Mesenchymal stem cell (in vitro differentiated cells and primary cell): ENCODE data around the gene PARM1.

Source experiments
- DNase-seq: peaks from one replicate; pipeline ENCODE4 v3.0.0-alpha.2; 2013
- H2AFZ ChIP-seq: one replicate; pipeline ENCODE4 v1.6.1; 2013; ENCODE audit warnings: low read depth, mild to moderate bottlenecking, control low read depth, inconsistent platforms, low read length, moderate library complexity
- H2AK5ac ChIP-seq: 2 replicates; pipeline ENCODE4 v1.6.1; 2013; ENCODE audit warnings: low read length, moderate library complexity, mild to moderate bottlenecking, inconsistent platforms; ENCODE audit not compliant: severe bottlenecking
- H2BK120ac ChIP-seq: one replicate; pipeline ENCODE4 v1.6.1; 2013; ENCODE audit warnings: low read depth, mild to moderate bottlenecking, inconsistent platforms, low read length, moderate library complexity
- H2BK12ac ChIP-seq, 2 experiments: one replicate each; pipeline ENCODE4 v1.6.1; 2013; ENCODE audit warnings: inconsistent platforms in 2 of 2, low read length in 2 of 2, mild to moderate bottlenecking in 2 of 2, moderate library complexity in 2 of 2, control low read depth in 1 of 2
- H2BK15ac ChIP-seq: one replicate; pipeline ENCODE4 v1.6.1; 2013; ENCODE audit warnings: mild to moderate bottlenecking, low read depth, inconsistent platforms; ENCODE audit not compliant: poor library complexity, severe bottlenecking
- H2BK5ac ChIP-seq: 2 replicates; pipeline ENCODE4 v1.6.1; 2013; ENCODE audit warnings: low read depth, mild to moderate bottlenecking, low read length, control low read depth, inconsistent platforms; ENCODE audit not compliant: poor library complexity, severe bottlenecking
- H3K14ac ChIP-seq, 2 experiments: one replicate each; pipeline ENCODE4 v1.6.1; 2013; ENCODE audit warnings: inconsistent platforms in 2 of 2, low read length in 2 of 2, control low read depth in 1 of 2, mild to moderate bottlenecking in 1 of 2, moderate library complexity in 1 of 2
- H3K18ac ChIP-seq, 2 experiments: one replicate each; pipeline ENCODE4 v1.6.1; 2013; ENCODE audit warnings: inconsistent platforms in 2 of 2, low read length in 2 of 2, control low read depth in 1 of 2, low read depth in 1 of 2, mild to moderate bottlenecking in 1 of 2
- H3K23ac ChIP-seq, 2 experiments: one replicate each; pipeline ENCODE4 v1.6.1; 2013; ENCODE audit warnings: inconsistent platforms in 2 of 2, low read length in 2 of 2, mild to moderate bottlenecking in 2 of 2, moderate library complexity in 2 of 2, control low read depth in 1 of 2
- H3K27ac ChIP-seq: 2 replicates; pipeline ENCODE4 v1.5.1; 2013; ENCODE audit warnings: mild to moderate bottlenecking, moderate library complexity, low read length, control low read depth, inconsistent platforms; ENCODE audit not compliant: poor library complexity, severe bottlenecking
- H3K27me3 ChIP-seq, 2 experiments: 2 replicates each; pipeline versions ENCODE4 v1.6.1 to v1.7.0; 2013; ENCODE audit warnings: low read length in 2 of 2, mild to moderate bottlenecking in 2 of 2, moderate library complexity in 2 of 2, control low read depth in 1 of 2, inconsistent platforms in 1 of 2; ENCODE audit not compliant: control insufficient read depth in 1 of 2, insufficient read depth in 1 of 2
- H3K36me3 ChIP-seq, 2 experiments: 2 replicates each; pipeline versions ENCODE4 v1.6.1 to v1.7.0; 2013; ENCODE audit warnings: low read length in 2 of 2, control low read depth in 1 of 2, inconsistent platforms in 1 of 2, low read depth in 1 of 2, mild to moderate bottlenecking in 1 of 2; ENCODE audit not compliant: insufficient read depth in 2 of 2, control insufficient read depth in 1 of 2
- H3K4ac ChIP-seq, 2 experiments: one replicate each; pipeline ENCODE4 v1.6.1; 2013; ENCODE audit warnings: inconsistent platforms in 2 of 2, low read length in 2 of 2, mild to moderate bottlenecking in 2 of 2, moderate library complexity in 2 of 2, control low read depth in 1 of 2, low read depth in 1 of 2
- H3K4me1 ChIP-seq: 2 replicates; pipeline ENCODE4 v1.6.1; 2013; ENCODE audit warnings: low read depth, low read length, control low read depth; ENCODE audit not compliant: control insufficient read depth, insufficient read depth
- H3K4me2 ChIP-seq: 2 replicates; pipeline ENCODE4 v1.6.1; 2013; ENCODE audit warnings: low read length, mild to moderate bottlenecking, inconsistent platforms; ENCODE audit not compliant: poor library complexity, severe bottlenecking
- H3K4me3 ChIP-seq, 2 experiments: 2 replicates each; pipeline versions ENCODE4 v1.5.1 to v1.7.0; 2013; ENCODE audit warnings: low read length in 2 of 2, mild to moderate bottlenecking in 2 of 2, control low read depth in 1 of 2, low read depth in 1 of 2; ENCODE audit not compliant: insufficient read depth in 1 of 2
- H3K79me1 ChIP-seq: replicated peaks from 2 replicates; pipeline ENCODE4 v1.6.1; 2013; ENCODE audit warnings: mild to moderate bottlenecking, control low read depth, low read length, inconsistent platforms; ENCODE audit not compliant: poor library complexity, severe bottlenecking
- H3K9ac ChIP-seq: 2 replicates; pipeline ENCODE4 v1.7.0; 2013; ENCODE audit warnings: mild to moderate bottlenecking, low read length, moderate library complexity
- H3K9me3 ChIP-seq: 2 replicates; pipeline ENCODE4 v1.7.0; 2013; ENCODE audit warnings: mild to moderate bottlenecking, low read length; ENCODE audit not compliant: control insufficient read depth
- H4K8ac ChIP-seq: one replicate; pipeline ENCODE4 v1.6.1; 2013; ENCODE audit warnings: inconsistent platforms, mild to moderate bottlenecking, low read length, moderate library complexity
- H4K91ac ChIP-seq: one replicate; pipeline ENCODE4 v1.6.1; 2013; ENCODE audit warnings: mild to moderate bottlenecking, low read length, inconsistent platforms
- WGBS: methylation state at CpG from one replicate; pipeline ENCODE4 v1.1.7; 2013; ENCODE audit warnings: mixed read lengths; 5-methylcytosine and 5-hydroxymethylcytosine counted together

The PARM1 gene

DNA sequence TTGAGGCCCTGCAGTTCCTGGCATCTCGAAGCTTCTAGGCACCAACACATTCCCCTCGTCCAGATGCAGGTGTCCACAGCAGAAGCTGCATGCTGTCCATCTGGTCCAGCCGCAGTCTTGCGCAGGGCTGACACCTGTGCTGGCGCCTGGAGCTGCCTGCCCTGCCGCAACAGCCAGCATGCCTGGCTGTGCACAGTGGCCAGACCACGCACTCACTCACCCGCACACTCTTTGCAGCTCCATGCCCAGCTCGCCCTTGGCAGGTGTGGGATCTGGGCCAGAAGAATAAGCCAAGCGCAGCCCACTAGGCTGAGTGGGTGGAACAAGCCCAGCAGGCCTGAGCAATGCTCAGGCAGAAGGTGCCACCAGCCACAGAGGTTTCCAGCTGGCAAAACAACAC is 125.6 kb downstream of the PARM1 start:
- no peak for DNase-seq
- H3K4me2 ChIP-seq: no peak overlapping the region
- no peaks in the 10 kb centered on the region for H3K36me3 ChIP-seq
- no peaks in the 10 kb centered on the region for H3K9me3 ChIP-seq
- H2AFZ ChIP-seq: no peak overlapping the region
- no peak overlapping the region for H3K23ac ChIP-seq
- WGBS: 93% methylated on average over 10 of the region's 10 CpGs
- H2AK5ac ChIP-seq: no peak overlapping the region
- H3K27me3 ChIP-seq: no peaks in the 10 kb centered on the region
- no peak overlapping the region for H2BK5ac ChIP-seq
- no peak overlapping the region for H3K4me3 ChIP-seq
- no peak overlapping the region for H2BK12ac ChIP-seq
- no peak overlapping the region for H3K27ac ChIP-seq
- H4K8ac ChIP-seq: no peak overlapping the region
- no peaks in the 10 kb centered on the region for H3K79me1 ChIP-seq
- no peak overlapping the region for H2BK15ac ChIP-seq
- H3K9ac ChIP-seq: no peak overlapping the region
- peak overlapping the region; percentile 27 for H4K91ac ChIP-seq
- H3K14ac ChIP-seq: peak overlapping the region in 1 of 2 experiments; percentile 44
- H3K18ac ChIP-seq: no peak overlapping the region
- H3K4ac ChIP-seq: no peak overlapping the region
- no peak overlapping the region for H2BK120ac ChIP-seq
- H3K4me1 ChIP-seq: no peaks in the 10 kb centered on the region

DNA sequence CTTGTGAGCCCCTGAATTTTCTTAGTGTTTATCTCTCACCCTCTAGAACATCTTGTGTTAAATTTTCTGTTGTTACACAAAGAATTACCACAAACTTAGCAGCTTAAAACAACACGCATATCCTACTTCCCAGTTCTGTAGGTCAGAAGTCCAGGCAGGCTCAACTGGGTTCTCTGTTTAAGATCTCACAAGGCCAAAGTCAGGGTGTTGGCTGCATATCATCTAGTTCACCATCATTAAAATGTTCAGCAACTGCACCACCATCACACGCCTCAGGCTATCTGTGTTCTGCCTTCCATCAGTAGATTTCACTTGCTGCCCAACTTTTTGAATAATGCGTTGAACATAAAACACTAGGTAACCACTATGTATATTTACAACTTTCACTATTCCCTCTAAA is 130.5 kb downstream of the PARM1 start:
- Histone ChIP-seq H3K27me3 (no peaks in the 10 kb centered on the region), H2BK15ac (no peak overlapping the region), H3K4me1 (no peaks in the 10 kb centered on the region), H3K36me3 (no peaks in the 10 kb centered on the region), H3K4ac (no peak overlapping the region), H4K91ac (no peak overlapping the region), H3K79me1 (no peaks in the 10 kb centered on the region), H2AFZ (no peak overlapping the region), H2BK120ac (no peak overlapping the region), H3K27ac (no peak overlapping the region), H2BK12ac (no peak overlapping the region), H2BK5ac (no peak overlapping the region), H2AK5ac (no peak overlapping the region), H4K8ac (no peak overlapping the region), H3K4me2 (no peak overlapping the region), H3K18ac (no peak overlapping the region), H3K9ac (no peak overlapping the region), H3K23ac (no peak overlapping the region), H3K4me3 (no peak overlapping the region), H3K9me3 (no peaks in the 10 kb centered on the region), H3K14ac (no peak overlapping the region)
- DNase-seq: no peak
- 86% methylated on average over 3 of the region's 3 CpGs for WGBS

- no peak overlapping the region for H3K4ac ChIP-seq
- H2BK5ac ChIP-seq: no peak overlapping the region
- H2BK120ac ChIP-seq: no peak overlapping the region
- H2BK12ac ChIP-seq: no peak overlapping the region
- no peak overlapping the region for H3K23ac ChIP-seq
- H4K8ac ChIP-seq: no peak overlapping the region
- H3K4me2 ChIP-seq: no peak overlapping the region
- no peak overlapping the region for H2BK15ac ChIP-seq
- H3K36me3 ChIP-seq: no peaks in the 10 kb centered on the region
- H3K79me1 ChIP-seq: no peaks in the 10 kb centered on the region
- no peak for DNase-seq
- H3K4me1 ChIP-seq: no peaks in the 10 kb centered on the region
- H3K27me3 ChIP-seq: no peaks in the 10 kb centered on the region
- no peak overlapping the region for H3K18ac ChIP-seq
- no peak overlapping the region for H3K4me3 ChIP-seq
- no peak overlapping the region for H3K9ac ChIP-seq
- H3K27ac ChIP-seq: no peak overlapping the region
- H4K91ac ChIP-seq: no peak overlapping the region
- no peak overlapping the region for H2AFZ ChIP-seq
- H3K9me3 ChIP-seq: no peaks in the 10 kb centered on the region
- no peak overlapping the region for H2AK5ac ChIP-seq
- H3K14ac ChIP-seq: no peak overlapping the region
These were observed 133.0 kb downstream of the PARM1 start for GRCh38 chr4:75065909-75066308.

DNA sequence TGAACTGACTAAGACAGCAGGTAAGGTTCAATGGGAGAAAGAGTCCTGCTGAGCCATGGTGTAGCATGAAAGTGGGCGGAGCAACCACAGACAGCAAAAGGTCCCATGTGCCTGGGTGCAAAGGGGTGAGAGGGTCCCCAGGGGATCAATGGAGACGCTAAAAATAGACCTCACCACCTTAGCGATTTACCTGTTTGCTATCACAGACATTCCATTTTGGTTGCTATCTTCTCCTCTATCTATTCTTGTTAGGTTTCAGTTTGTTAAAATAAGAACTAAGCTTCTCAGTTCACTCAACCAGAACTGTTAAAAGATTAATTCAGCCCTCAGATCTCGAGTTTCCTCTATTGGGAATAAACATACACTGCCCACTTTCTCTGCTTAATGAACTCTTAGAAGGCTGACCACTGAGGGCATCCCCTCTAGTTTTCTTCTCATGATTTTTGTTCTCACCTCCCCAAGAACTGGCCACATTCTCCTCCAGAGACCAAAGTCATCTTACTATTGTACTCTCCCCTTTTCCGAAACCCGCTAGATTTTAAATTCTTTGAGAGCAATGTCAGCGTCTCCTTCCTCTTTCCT is 136.7 kb downstream of the PARM1 start:
- Histone ChIP-seq H3K23ac (no peak overlapping the region), H3K18ac (no peak overlapping the region), H3K4ac (no peak overlapping the region), H3K27ac (no peak overlapping the region), H2AFZ (no peak overlapping the region), H4K91ac (no peak overlapping the region), H3K4me1 (no peaks in the 10 kb centered on the region), H3K27me3 (peaks cover 0 to 3% of the 10 kb centered on the region in 2 experiments), H3K9me3 (no peaks in the 10 kb centered on the region), H3K14ac (no peak overlapping the region), H3K4me3 (no peak overlapping the region), H3K9ac (no peak overlapping the region), H4K8ac (no peak overlapping the region), H2BK12ac (no peak overlapping the region), H2BK5ac (no peak overlapping the region), H2BK15ac (no peak overlapping the region), H3K36me3 (no peaks in the 10 kb centered on the region), H2AK5ac (no peak overlapping the region), H3K4me2 (no peak overlapping the region), H3K79me1 (no peaks in the 10 kb centered on the region), H2BK120ac (no peak overlapping the region)
- 85% methylated on average over 5 of the region's 7 CpGs for WGBS
- no peak for DNase-seq
